K562 (cell line): ENCODE data around the gene NT5C3B. TPM values are rescaled to one million over a fixed set of nuclear protein-coding genes. Genes with fewer than 3 reads are reported as not detected.

Source experiments
- ATAC-seq: fragments of 200-7000 bp; cut with Tn5 transposase; 3 replicates; pipeline ENCODE4 v1.9.1; 2020; ENCODE audit warnings: moderate library complexity
- BruUV-seq: library from RNA; stranded (reverse); fragments of 400-500 nt; replicated peaks from 2 replicates; lab custom pipeline; 2021; lab: Mats Ljungman, UMichigan
- CTCF ChIA-PET: fragments of 300-600 bp; formaldehyde crosslinking; extraction: SDS; loops from one replicate; lab custom pipeline; 2021; ENCODE audit warnings: low intra/inter-chr PET ratio; lab: Yijun Ruan, JAX
- POLR2A ChIA-PET: fragments of 300-600, 350-650 bp; sonication (Branson Sonifier 250); formaldehyde crosslinking; extraction: SDS; loops from one replicate; lab custom pipeline; 2021; ENCODE audit warnings: antibody characterized with exemption, inconsistent platforms; lab: Yijun Ruan, JAX
- DNase-seq, 4 experiments: peaks; one replicate each; pipeline versions ENCODE4 v3.0.0 to v3.0.0-alpha.2; 2011 to 2018; ENCODE audit warnings: low spot score in 3 of 4, mixed read lengths in 3 of 4; ENCODE audit errors: extremely low read depth in 1 of 4
- FAIRE-seq: peaks from 2 replicates; lab custom pipeline; 2011; peaks lifted over from hg19 to GRCh38; lab: Jason Lieb, UNC
- H2AFZ ChIP-seq: 2 replicates; pipeline ENCODE4 v1.6.0; 2011; ENCODE audit warnings: low read depth, low read length, control low read depth, inconsistent platforms
- H3K27ac ChIP-seq: fragments of 200-600 bp; 3 replicates; pipeline ENCODE4 v1.8.0; 2011; ENCODE audit warnings: low read depth, mild to moderate bottlenecking, control low read depth, inconsistent platforms, low read length, moderate library complexity, mixed read lengths; ENCODE audit errors: extremely low read depth
- H3K27me3 ChIP-seq, 2 experiments: fragments of 300-600 bp in 1 of 2; 2 replicates in 1 of 2; 3 replicates in 1 of 2; pipeline versions ENCODE4 v1.6.0 to v1.8.0; 2011; ENCODE audit warnings: inconsistent platforms in 2 of 2, low read length in 2 of 2, mild to moderate bottlenecking in 1 of 2, mixed read lengths in 1 of 2, moderate library complexity in 1 of 2; ENCODE audit not compliant: control insufficient read depth in 2 of 2, insufficient read depth in 2 of 2
- H3K36me3 ChIP-seq: fragments of 300-600 bp; 3 replicates; pipeline ENCODE4 v1.8.0; 2011; ENCODE audit warnings: mild to moderate bottlenecking, low read length, inconsistent platforms; ENCODE audit not compliant: control insufficient read depth, insufficient read depth
- H3K4me1 ChIP-seq, 2 experiments: fragments of 200-600 bp in 1 of 2; replicated peaks in 1 of 2; 2 replicates in 1 of 2; 3 replicates in 1 of 2; pipeline versions ENCODE4 v1.5.1 to v1.8.0; 2011; ENCODE audit warnings: inconsistent platforms in 2 of 2, low read length in 2 of 2, mild to moderate bottlenecking in 1 of 2, mixed read lengths in 1 of 2, moderate library complexity in 1 of 2; ENCODE audit not compliant: control insufficient read depth in 2 of 2, insufficient read depth in 2 of 2
- H3K4me2 ChIP-seq: 2 replicates; pipeline ENCODE4 v1.6.1; 2011; ENCODE audit warnings: low read length, control low read depth, inconsistent platforms, mixed read lengths; ENCODE audit not compliant: insufficient read depth
- H3K4me3 ChIP-seq: fragments of 200-600 bp; sonication (generic), shearing (Covaris generic); 2 replicates; pipeline ENCODE4 v1.5.1; 2016; ENCODE audit warnings: control low read depth, inconsistent platforms
- H3K79me2 ChIP-seq: fragments of 200-600 bp; 3 replicates; pipeline ENCODE4 v1.8.0; 2011; ENCODE audit warnings: low read length, inconsistent platforms; ENCODE audit not compliant: control insufficient read depth, insufficient read depth
- H3K9ac ChIP-seq, 2 experiments: 2 replicates each; pipeline versions ENCODE4 v1.6.0 to v1.6.1; 2011; ENCODE audit warnings: low read depth in 2 of 2, low read length in 2 of 2, control low read depth in 1 of 2, inconsistent platforms in 1 of 2, mild to moderate bottlenecking in 1 of 2, mixed read lengths in 1 of 2; ENCODE audit not compliant: insufficient read depth in 1 of 2
- H3K9me1 ChIP-seq: one replicate; pipeline ENCODE4 v1.6.0; 2011; ENCODE audit warnings: inconsistent platforms, mild to moderate bottlenecking, low read length, moderate library complexity; ENCODE audit not compliant: control insufficient read depth, insufficient read depth
- H3K9me3 ChIP-seq: replicated peaks from 2 replicates; pipeline ENCODE4 v1.5.1; 2011; ENCODE audit warnings: low read depth, low read length, inconsistent platforms; ENCODE audit not compliant: control insufficient read depth, insufficient read depth
- H4K20me1 ChIP-seq: replicated peaks from 2 replicates; pipeline ENCODE4 v1.6.1; 2011; ENCODE audit warnings: low read length, inconsistent platforms, mixed read lengths; ENCODE audit not compliant: control insufficient read depth, insufficient read depth
- BRD4 ChIP-seq: fragments of 200-600 bp; sonication (generic); IDR thresholded peaks from 2 replicates; pipeline ENCODE4 v1.6.1; 2017; ENCODE audit warnings: inconsistent platforms
- KAT8 ChIP-seq: fragments of 450-650 bp; IDR thresholded peaks from 2 replicates; pipeline ENCODE4 v1.6.1; 2016; ENCODE audit warnings: low read depth, mild to moderate bottlenecking
- L3MBTL2 ChIP-seq: fragments of 450-650 bp; IDR thresholded peaks from 2 replicates; pipeline ENCODE4 v1.6.1; 2016; ENCODE audit warnings: mild to moderate bottlenecking, moderate library complexity
- PCBP2 ChIP-seq: fragments of 200-400 bp; formaldehyde crosslinking; IDR thresholded peaks from 2 replicates; pipeline ENCODE4 v1.6.1; 2018; ENCODE audit warnings: low read length, low read depth, mild to moderate bottlenecking, moderate library complexity; ENCODE audit not compliant: poor library complexity, severe bottlenecking
- PRPF4 ChIP-seq: fragments of 200-400 bp; formaldehyde crosslinking; IDR thresholded peaks from one replicate; pipeline ENCODE4 v1.6.1; 2017; ENCODE audit warnings: low read length, low read depth, mild to moderate bottlenecking; ENCODE audit not compliant: insufficient read depth, poor library complexity, severe bottlenecking
- RFX7 ChIP-seq: fragments of 250-450 bp; sonication (Bioruptor Pico); IDR thresholded peaks from 2 replicates; pipeline ENCODE4 v1.5.1; 2021; ENCODE audit warnings: mild to moderate bottlenecking
- ZNF324 ChIP-seq: fragments of 250-450 bp; sonication (Bioruptor Pico); IDR thresholded peaks from 2 replicates; pipeline ENCODE4 v1.4.0; 2020; ENCODE audit warnings: mild to moderate bottlenecking
- WGBS: fragments of 100-300 bp; shearing (Covaris generic); methylation state at CpG from one replicate; pipeline ENCODE4 v1.1.6; 2016; ENCODE audit warnings: low coverage, mixed read lengths; ENCODE audit not compliant: insufficient coverage; ENCODE audit errors: missing lambda C conversion rate; 5-methylcytosine and 5-hydroxymethylcytosine counted together
- in situ Hi-C: fragments of 300-500 bp; cut with MboI; formaldehyde crosslinking; loops from 4 replicates; pipeline ENCODE4 v1.15.0; 2018; ENCODE audit warnings: inconsistent platforms, mixed read lengths
- intact Hi-C: fragments of 100-400 bp; cut with micrococcal nuclease; formaldehyde crosslinking; loops from 2 replicates; pipeline ENCODE4 v1.14.2; 2022
- polyA plus RNA-seq, 8 experiments: library from polyadenylated mRNA; depleted of rRNA in 4 of 8; stranded (reverse) in 5 of 8; unstranded in 3 of 8; fragments of >200 nt; fragmentation: Nextera tagmentation in 2 of 8; fragmentation: Illumina TruSeq in 1 of 8; extraction: Ambion mirVana in 2 of 8; extraction: Trizol in 1 of 8; gene quantifications; 2 replicates each; pipeline versions ENCODE4 v1.2.1 to v1.2.3, GENCODE V29; 2011 to 2014; ENCODE audit warnings: inconsistent platforms in 1 of 8, missing spikeins in 1 of 8
- total RNA-seq, 7 experiments: library from RNA; depleted of rRNA in 6 of 7; stranded (reverse); fragments of >200 nt in 6 of 7; fragmentation: Illumina TruSeq in 2 of 7; extraction: Trizol in 2 of 7; gene quantifications; 2 replicates each; pipeline versions ENCODE4 v1.2.1 to v1.2.3, GENCODE V29; 2011 to 2021; ENCODE audit warnings: low replicate concordance in 1 of 7
- TF ChIP-seq, protein P1 (sequence below): sonication (generic); formaldehyde crosslinking; IDR thresholded peaks from 2 replicates; pipeline ENCODE4 v1.8.0; 2022; ENCODE audit warnings: mild to moderate bottlenecking, low read depth, missing genetic modification reagents
- TF ChIP-seq, protein P2 (sequence below): sonication (generic); formaldehyde crosslinking; IDR thresholded peaks from 2 replicates; pipeline ENCODE4 v1.8.0; 2022; ENCODE audit warnings: mild to moderate bottlenecking, missing genetic modification reagents, borderline replicate concordance
- TF ChIP-seq, protein P3 (sequence below), 2 experiments: fragments of 450-650 bp; IDR thresholded peaks; 2 replicates each; pipeline ENCODE4 v1.6.1; 2018; ENCODE audit warnings: mild to moderate bottlenecking in 2 of 2, low read depth in 1 of 2; ENCODE audit not compliant: partially characterized antibody in 2 of 2

NT5C3B gene
- total and polyA plus RNA-seq, 9 of the 15 experiments (the other 6 are each of a cell fraction or from before 2014, with no cell fraction given) = 2.0 to 166 (median 85.0) TPM

DNA sequence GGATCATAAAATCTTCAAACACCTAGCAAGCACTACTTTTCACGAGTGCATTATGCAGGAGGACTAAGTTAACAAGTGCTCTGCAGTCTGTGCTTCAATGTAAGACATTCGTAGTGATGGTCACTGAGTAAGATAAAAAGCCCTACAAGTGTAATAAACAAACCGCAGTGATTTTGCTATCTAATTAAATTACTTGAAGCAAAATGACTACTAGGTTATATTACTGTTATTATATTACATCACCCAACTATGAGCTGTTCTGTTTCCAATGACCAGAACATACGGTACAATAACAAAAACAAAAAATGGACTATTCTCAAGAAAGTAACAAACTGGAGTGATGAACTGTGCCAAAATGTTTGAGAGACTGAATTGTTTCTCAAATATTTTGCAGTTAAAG, 12.8 kb upstream of the NT5C3B start:
- 88% methylated on average over 4 of the region's 4 CpGs for WGBS
- ATAC-seq (no peak), DNase-seq (no peak), FAIRE-seq (no peak)
- Histone ChIP-seq H3K4me2 (no peak overlapping the region), H3K9ac (no peak overlapping the region), H3K27me3 (no peaks in the 10 kb centered on the region), H3K4me1 (no peaks in the 10 kb centered on the region), H3K36me3 (peaks cover 22% of the 10 kb centered on the region; the same call in 2 of the 3 replicates), H2AFZ (no peak overlapping the region), H3K9me1 (no peaks in the 10 kb centered on the region), H4K20me1 (no peaks in the 10 kb centered on the region)
- CTCF ChIA-PET = no interaction called here
- intact Hi-C loops (no loop called here), in situ Hi-C loops (no loop called here)
- BruUV-seq = no TSS peak
- POLR2A ChIA-PET = interaction anchor here (1.0 to 1.7 kb wide), 3 partner anchors 12 to 832 kb away, joined by 3 to 10 read pairs (median 8); partner anchors contain the start of gene KLHL11
- TF ChIP-seq ZNF324 (CRISPR knock-in tag) (no peak), L3MBTL2 (no peak), KAT8 (no peak), PRPF4 (no peak), RFX7 (CRISPR knock-in tag) (no peak), BRD4 (no peak), PCBP2 (no peak)
- TF ChIP-seq, protein P1, sequence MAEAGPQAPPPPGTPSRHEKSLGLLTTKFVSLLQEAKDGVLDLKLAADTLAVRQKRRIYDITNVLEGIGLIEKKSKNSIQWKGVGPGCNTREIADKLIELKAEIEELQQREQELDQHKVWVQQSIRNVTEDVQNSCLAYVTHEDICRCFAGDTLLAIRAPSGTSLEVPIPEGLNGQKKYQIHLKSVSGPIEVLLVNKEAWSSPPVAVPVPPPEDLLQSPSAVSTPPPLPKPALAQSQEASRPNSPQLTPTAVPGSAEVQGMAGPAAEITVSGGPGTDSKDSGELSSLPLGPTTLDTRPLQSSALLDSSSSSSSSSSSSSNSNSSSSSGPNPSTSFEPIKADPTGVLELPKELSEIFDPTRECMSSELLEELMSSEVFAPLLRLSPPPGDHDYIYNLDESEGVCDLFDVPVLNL (CRISPR knock-in tag) = no peak
- TF ChIP-seq, protein P2, sequence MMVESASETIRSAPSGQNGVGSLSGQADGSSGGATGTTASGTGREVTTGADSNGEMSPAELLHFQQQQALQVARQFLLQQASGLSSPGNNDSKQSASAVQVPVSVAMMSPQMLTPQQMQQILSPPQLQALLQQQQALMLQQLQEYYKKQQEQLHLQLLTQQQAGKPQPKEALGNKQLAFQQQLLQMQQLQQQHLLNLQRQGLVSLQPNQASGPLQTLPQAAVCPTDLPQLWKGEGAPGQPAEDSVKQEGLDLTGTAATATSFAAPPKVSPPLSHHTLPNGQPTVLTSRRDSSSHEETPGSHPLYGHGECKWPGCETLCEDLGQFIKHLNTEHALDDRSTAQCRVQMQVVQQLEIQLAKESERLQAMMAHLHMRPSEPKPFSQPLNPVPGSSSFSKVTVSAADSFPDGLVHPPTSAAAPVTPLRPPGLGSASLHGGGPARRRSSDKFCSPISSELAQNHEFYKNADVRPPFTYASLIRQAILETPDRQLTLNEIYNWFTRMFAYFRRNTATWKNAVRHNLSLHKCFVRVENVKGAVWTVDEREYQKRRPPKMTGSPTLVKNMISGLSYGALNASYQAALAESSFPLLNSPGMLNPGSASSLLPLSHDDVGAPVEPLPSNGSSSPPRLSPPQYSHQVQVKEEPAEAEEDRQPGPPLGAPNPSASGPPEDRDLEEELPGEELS (CRISPR knock-in tag) = no peak
- TF ChIP-seq, protein P3, sequence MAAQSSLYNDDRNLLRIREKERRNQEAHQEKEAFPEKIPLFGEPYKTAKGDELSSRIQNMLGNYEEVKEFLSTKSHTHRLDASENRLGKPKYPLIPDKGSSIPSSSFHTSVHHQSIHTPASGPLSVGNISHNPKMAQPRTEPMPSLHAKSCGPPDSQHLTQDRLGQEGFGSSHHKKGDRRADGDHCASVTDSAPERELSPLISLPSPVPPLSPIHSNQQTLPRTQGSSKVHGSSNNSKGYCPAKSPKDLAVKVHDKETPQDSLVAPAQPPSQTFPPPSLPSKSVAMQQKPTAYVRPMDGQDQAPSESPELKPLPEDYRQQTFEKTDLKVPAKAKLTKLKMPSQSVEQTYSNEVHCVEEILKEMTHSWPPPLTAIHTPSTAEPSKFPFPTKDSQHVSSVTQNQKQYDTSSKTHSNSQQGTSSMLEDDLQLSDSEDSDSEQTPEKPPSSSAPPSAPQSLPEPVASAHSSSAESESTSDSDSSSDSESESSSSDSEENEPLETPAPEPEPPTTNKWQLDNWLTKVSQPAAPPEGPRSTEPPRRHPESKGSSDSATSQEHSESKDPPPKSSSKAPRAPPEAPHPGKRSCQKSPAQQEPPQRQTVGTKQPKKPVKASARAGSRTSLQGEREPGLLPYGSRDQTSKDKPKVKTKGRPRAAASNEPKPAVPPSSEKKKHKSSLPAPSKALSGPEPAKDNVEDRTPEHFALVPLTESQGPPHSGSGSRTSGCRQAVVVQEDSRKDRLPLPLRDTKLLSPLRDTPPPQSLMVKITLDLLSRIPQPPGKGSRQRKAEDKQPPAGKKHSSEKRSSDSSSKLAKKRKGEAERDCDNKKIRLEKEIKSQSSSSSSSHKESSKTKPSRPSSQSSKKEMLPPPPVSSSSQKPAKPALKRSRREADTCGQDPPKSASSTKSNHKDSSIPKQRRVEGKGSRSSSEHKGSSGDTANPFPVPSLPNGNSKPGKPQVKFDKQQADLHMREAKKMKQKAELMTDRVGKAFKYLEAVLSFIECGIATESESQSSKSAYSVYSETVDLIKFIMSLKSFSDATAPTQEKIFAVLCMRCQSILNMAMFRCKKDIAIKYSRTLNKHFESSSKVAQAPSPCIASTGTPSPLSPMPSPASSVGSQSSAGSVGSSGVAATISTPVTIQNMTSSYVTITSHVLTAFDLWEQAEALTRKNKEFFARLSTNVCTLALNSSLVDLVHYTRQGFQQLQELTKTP (IDR thresholded peaks at IDR 0.05; ENCODE audit: low read depth in 1 of 2, partially characterized antibody in 2 of 2) = no peak
- TF ChIP-seq, all 486 proteins: peak for 0
- no peaks in the 10 kb centered on the region for H3K9me3 ChIP-seq
- peaks cover 28% of the 10 kb centered on the region for H3K79me2 ChIP-seq
- no peak overlapping the region for H3K27ac ChIP-seq
- H3K4me3 ChIP-seq = no peak overlapping the region
